WERI-Rb-1 (cell line): ENCODE data around the gene CDC20.

Experiments
- DNase-seq: peaks from one replicate; pipeline ENCODE4 v3.0.0-alpha.2; 2020
- H3K27ac ChIP-seq: fragments of 250-450 bp; sonication (Bioruptor Pico); 2 replicates; pipeline ENCODE4 v1.5.1; 2020; ENCODE audit warnings: mild to moderate bottlenecking, moderate library complexity
- H3K27me3 ChIP-seq: fragments of 250-450 bp; sonication (Bioruptor Pico); 2 replicates; pipeline ENCODE4 v1.5.1; 2021; ENCODE audit warnings: mild to moderate bottlenecking, low read depth, moderate library complexity; ENCODE audit not compliant: insufficient read depth, severe bottlenecking
- H3K36me3 ChIP-seq: fragments of 250-450 bp; sonication (Bioruptor Pico); 2 replicates; pipeline ENCODE4 v1.5.1; 2020; ENCODE audit warnings: mild to moderate bottlenecking, moderate library complexity
- H3K4me3 ChIP-seq: 2 replicates; pipeline ENCODE4 v1.5.1; 2011; ENCODE audit warnings: low read depth, mild to moderate bottlenecking, control low read depth, low read length
- H3K9me3 ChIP-seq: fragments of 250-450 bp; sonication (Bioruptor Pico); 2 replicates; pipeline ENCODE4 v1.5.1; 2021; ENCODE audit warnings: mild to moderate bottlenecking, moderate library complexity; ENCODE audit not compliant: severe bottlenecking
- CTCF ChIP-seq: IDR thresholded peaks from 2 replicates; pipeline ENCODE4 v1.5.1; 2011; ENCODE audit warnings: low read depth, mild to moderate bottlenecking, control low read depth, inconsistent platforms, low read length

The CDC20 gene

DNA sequence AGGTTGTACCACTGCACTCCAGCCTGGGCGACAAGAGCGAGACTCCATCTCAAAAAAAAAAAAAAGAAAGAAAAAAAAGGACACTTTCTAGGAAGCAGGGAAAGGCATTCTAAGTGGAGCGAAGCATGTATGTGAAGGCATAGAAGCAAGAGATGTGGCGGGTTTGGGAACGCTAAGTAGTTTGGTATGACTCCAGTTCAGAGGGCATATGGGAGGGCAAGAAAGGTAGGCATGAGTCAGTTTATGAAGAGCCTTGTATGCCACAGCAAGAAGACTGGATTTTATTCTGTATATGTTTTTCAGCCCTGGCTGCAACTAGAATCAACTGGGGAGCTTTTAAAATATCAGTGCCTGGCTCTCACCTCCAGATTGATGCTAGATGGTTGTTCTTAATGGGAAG, 13.4 kb downstream of the CDC20 start:
- no peaks in the 10 kb centered on the region for H3K9me3 ChIP-seq
- H3K27ac ChIP-seq, result no peak overlapping the region
- no peaks in the 10 kb centered on the region for H3K27me3 ChIP-seq
- H3K4me3 ChIP-seq, result no peak overlapping the region
- TF ChIP-seq CTCF, result no peak
- DNase-seq, result no peak
- 0 out of 2 replicates have a peak, but pooled peaks cover 6% of the 10 kb centered on the region for H3K36me3 ChIP-seq

DNA sequence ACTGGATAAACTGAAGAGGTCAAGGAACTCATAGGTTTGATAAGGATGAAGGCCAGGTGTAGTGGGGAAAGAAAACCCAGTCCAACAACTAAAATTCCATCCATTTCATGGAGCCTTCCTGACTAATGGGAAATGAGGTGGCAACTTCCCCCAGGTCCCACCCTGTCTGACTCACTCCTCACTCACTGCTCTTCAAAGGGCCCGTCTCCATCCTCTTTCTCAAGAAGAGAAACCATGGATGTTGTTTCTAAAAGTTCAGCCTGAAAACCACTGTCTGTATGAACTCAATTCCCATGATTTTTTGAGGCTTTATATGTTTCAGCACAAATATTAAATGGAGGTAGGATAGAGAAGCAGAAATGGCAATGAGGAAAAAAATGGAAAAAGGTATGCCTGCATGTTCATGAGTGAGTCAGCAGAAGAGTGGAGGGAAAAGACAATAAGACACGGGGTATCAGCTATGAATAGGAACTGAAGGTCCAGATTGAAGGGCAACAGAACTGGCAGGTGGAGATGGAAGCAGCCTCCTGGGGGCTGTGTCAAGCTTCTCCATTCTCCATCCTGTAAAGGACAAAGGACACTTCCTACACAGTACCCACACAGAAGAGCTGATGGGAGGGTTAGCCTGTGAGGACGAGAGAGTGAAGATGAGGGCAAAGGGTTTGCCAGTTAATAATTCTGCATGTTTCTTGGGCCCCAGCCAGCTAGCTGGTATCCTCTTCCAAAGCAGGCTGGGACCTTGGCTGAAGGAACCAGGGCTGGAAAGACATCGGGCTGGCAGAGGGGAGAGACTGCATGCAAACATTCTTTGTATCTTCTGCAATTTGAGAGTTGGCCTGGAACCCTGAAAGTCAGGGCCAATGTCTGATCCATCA, 14.5 kb downstream of the CDC20 start:
- Histone ChIP-seq H3K27me3 (no peaks in the 10 kb centered on the region), H3K27ac (no peak overlapping the region), H3K36me3 (0 out of 2 replicates have a peak, but pooled peaks cover 6% of the 10 kb centered on the region), H3K9me3 (no peaks in the 10 kb centered on the region), H3K4me3 (no peak overlapping the region)
- TF ChIP-seq CTCF, result no peak
- no peak for DNase-seq

- TF ChIP-seq CTCF, result no peak
- no peaks in the 10 kb centered on the region for H3K27me3 ChIP-seq
- no peak for DNase-seq
- H3K27ac ChIP-seq, result no peak overlapping the region
- H3K36me3 ChIP-seq, result peaks cover 4% of the 10 kb centered on the region; the same call in 1 of the 2 replicates
- no peaks in the 10 kb centered on the region for H3K9me3 ChIP-seq
- H3K4me3 ChIP-seq, result no peak overlapping the region
Observed at GRCh38 chr1:43376723-43377235, 18.0 kb downstream of the CDC20 start.

- Histone ChIP-seq H3K27ac (no peak overlapping the region), H3K27me3 (no peaks in the 10 kb centered on the region), H3K36me3 (peaks cover 6% of the 10 kb centered on the region), H3K4me3 (no peak overlapping the region), H3K9me3 (no peaks in the 10 kb centered on the region)
- DNase-seq, result no peak
- TF ChIP-seq CTCF, result no peak
Observed at GRCh38 chr1:43377831-43378230, 19.1 kb downstream of the CDC20 start.

- Histone ChIP-seq H3K9me3 (no peaks in the 10 kb centered on the region), H3K27me3 (no peaks in the 10 kb centered on the region), H3K27ac (no peak overlapping the region), H3K4me3 (no peak overlapping the region), H3K36me3 (peaks cover 22% of the 10 kb centered on the region)
- no peak for TF ChIP-seq CTCF
- no peak for DNase-seq
Observed at GRCh38 chr1:43379476-43379875, 20.7 kb downstream of the CDC20 start.
